Measurements from ENCODE around the gene DDX59. TPM values are rescaled to one million over a fixed set of nuclear protein-coding genes. Genes with fewer than 3 reads are reported as not detected.
A peak's percentile ranks its signal among the peaks of the same experiment; 100 is the strongest.

The DDX59 gene
- total RNA-seq, 1 experiment from 2014 or later: 19.4 TPM

GRCh38 chr1:200620273-200621131, 49.2 kb downstream of the DDX59 start, which contains the start of gene KIF14 (continued):
- TF ChIP-seq ATF6 (CRISPR knock-in tag; IDR thresholded peaks at IDR 0.05) (no peak), FOXK1 (CRISPR knock-in tag; IDR thresholded peaks at IDR 0.05) (peak; percentile 65; the same call in 1 of the 2 replicates), ZNF396 (CRISPR knock-in tag; IDR thresholded peaks at IDR 0.05; ENCODE audit: borderline replicate concordance) (no peak), ZMAT4 (CRISPR knock-in tag; IDR thresholded peaks at IDR 0.05) (no peak), GTF2I (CRISPR knock-in tag; conservative IDR thresholded peaks at IDR 0.05) (no peak), JAZF1 (CRISPR knock-in tag; IDR thresholded peaks at IDR 0.05) (no peak), ZBTB21 (CRISPR knock-in tag; IDR thresholded peaks at IDR 0.05; ENCODE audit: borderline replicate concordance) (no peak), ZNF423 (CRISPR knock-in tag; IDR thresholded peaks at IDR 0.05) (peak; percentile 37; the same call in 1 of the 2 replicates), ARID4B (CRISPR knock-in tag; IDR thresholded peaks at IDR 0.05; ENCODE audit: borderline replicate concordance) (peak; percentile 74; the same call in 1 of the 2 replicates), EMX1 (CRISPR knock-in tag; IDR thresholded peaks at IDR 0.05) (no peak), MYBL2 (CRISPR knock-in tag; IDR thresholded peaks at IDR 0.05) (peak; percentile 100), ZNF232 (CRISPR knock-in tag; IDR thresholded peaks at IDR 0.05) (peak; percentile 87), ZNF138 (CRISPR knock-in tag; conservative IDR thresholded peaks at IDR 0.05) (no peak), ZBTB43 (CRISPR knock-in tag; IDR thresholded peaks at IDR 0.05) (no peak), TP53 (CRISPR knock-in tag; IDR thresholded peaks at IDR 0.05) (no peak), ATF3 (CRISPR knock-in tag; conservative IDR thresholded peaks at IDR 0.05) (no peak), OVOL2 (CRISPR knock-in tag; IDR thresholded peaks at IDR 0.05; ENCODE audit: borderline replicate concordance) (no peak), ZNF416 (CRISPR knock-in tag; IDR thresholded peaks at IDR 0.05) (no peak), NFATC4 (CRISPR knock-in tag; IDR thresholded peaks at IDR 0.05) (no peak), MLX (CRISPR knock-in tag; IDR thresholded peaks at IDR 0.05) (no peak), SMAD3 (CRISPR knock-in tag; IDR thresholded peaks at IDR 0.05; ENCODE audit: borderline replicate concordance) (peak; percentile 95), ZNF317 (CRISPR knock-in tag; IDR thresholded peaks at IDR 0.05; ENCODE audit: borderline replicate concordance, low read depth) (no peak), NR1H2 (CRISPR knock-in tag; IDR thresholded peaks at IDR 0.05) (no peak), CDX4 (CRISPR knock-in tag; IDR thresholded peaks at IDR 0.05; ENCODE audit: borderline replicate concordance) (no peak), IRF2 (CRISPR knock-in tag; IDR thresholded peaks at IDR 0.05; ENCODE audit: borderline replicate concordance, low read depth) (no peak), HMGA2 (CRISPR knock-in tag; IDR thresholded peaks at IDR 0.05) (no peak), IRF1 (CRISPR knock-in tag; IDR thresholded peaks at IDR 0.05) (no peak), E2F1 (CRISPR knock-in tag; IDR thresholded peaks at IDR 0.05) (0 out of 2 replicates have a peak, but pooled peaks have one; percentile 57)
